KMS-11 (cell line): Measurements from ENCODE around the gene RASSF4.

Experiments used
- H2AFZ ChIP-seq: fragments of 200-600 bp; sonication (generic); 2 replicates; pipeline ENCODE4 v1.6.1; 2016; ENCODE audit warnings: antibody characterized with exemption, mixed run types, low read depth
- H3K27ac ChIP-seq: fragments of 200-600 bp; sonication (generic); 2 replicates; pipeline ENCODE4 v1.6.1; 2016; ENCODE audit warnings: mild to moderate bottlenecking, mixed run types
- H3K27me3 ChIP-seq: fragments of 200-600 bp; sonication (generic); 2 replicates; pipeline ENCODE4 v1.6.1; 2017; ENCODE audit warnings: mild to moderate bottlenecking, low read depth, mixed run types, moderate library complexity; ENCODE audit not compliant: insufficient read depth
- H3K36me3 ChIP-seq: fragments of 200-600 bp; sonication (generic); 2 replicates; pipeline ENCODE4 v1.6.1; 2017; ENCODE audit warnings: mild to moderate bottlenecking, mixed run types; ENCODE audit not compliant: insufficient read depth
- H3K4me1 ChIP-seq: fragments of 200-600 bp; sonication (generic); 2 replicates; pipeline ENCODE4 v1.6.1; 2016; ENCODE audit warnings: mild to moderate bottlenecking, low read depth, mixed run types; ENCODE audit not compliant: poor library complexity, severe bottlenecking
- H3K4me2 ChIP-seq: fragments of 200-600 bp; sonication (generic); 2 replicates; pipeline ENCODE4 v1.7.0; 2016; ENCODE audit warnings: mild to moderate bottlenecking, mixed run types
- H3K4me3 ChIP-seq: fragments of 200-600 bp; sonication (generic); IDR thresholded peaks from 2 replicates; pipeline ENCODE4 v1.6.1; 2017; ENCODE audit warnings: low read depth, low read length, mixed read lengths; ENCODE audit not compliant: insufficient read depth
- H3K79me2 ChIP-seq: fragments of 200-600 bp; sonication (generic); 2 replicates; pipeline ENCODE4 v1.6.1; 2016; ENCODE audit warnings: low read depth, mixed run types; ENCODE audit not compliant: insufficient read depth
- H3K9ac ChIP-seq: fragments of 200-600 bp; sonication (generic); 2 replicates; pipeline ENCODE4 v1.6.1; 2016; ENCODE audit warnings: mild to moderate bottlenecking, mixed run types
- H4K20me1 ChIP-seq: fragments of 200-600 bp; sonication (generic); 2 replicates; pipeline ENCODE4 v1.6.1; 2016; ENCODE audit warnings: mild to moderate bottlenecking, mixed run types; ENCODE audit not compliant: insufficient read depth
- CTCF ChIP-seq: fragments of 200-600 bp; sonication (generic); conservative IDR thresholded peaks from 2 replicates; pipeline ENCODE4 v1.6.1; 2017; ENCODE audit warnings: low read depth, mild to moderate bottlenecking, antibody characterized with exemption, low read length, moderate library complexity, mixed read lengths

The RASSF4 gene

GRCh38 chr10:44976352-44977198 lies 17.0 kb downstream of the RASSF4 start:
- Histone ChIP-seq H3K36me3 (0 out of 2 replicates have a peak, but pooled peaks cover 3% of the 10 kb centered on the region), H3K27ac (peak overlapping the region; percentile 57), H3K79me2 (peaks cover 52% of the 10 kb centered on the region), H3K4me3 (no peak overlapping the region), H2AFZ (no peak overlapping the region), H4K20me1 (no peaks in the 10 kb centered on the region), H3K4me2 (peak overlapping the region; percentile 91), H3K9ac (peak overlapping the region; percentile 60), H3K27me3 (no peaks in the 10 kb centered on the region), H3K4me1 (peaks cover 89% of the 10 kb centered on the region)
- TF ChIP-seq CTCF: no peak

GRCh38 chr10:44977287-44978212 lies 17.9 kb downstream of the RASSF4 start:
- Histone ChIP-seq H3K4me2 (peak overlapping the region; percentile 91), H3K27ac (peak overlapping the region; percentile 57), H3K9ac (peak overlapping the region; percentile 60), H3K4me3 (no peak overlapping the region), H2AFZ (no peak overlapping the region), H3K4me1 (peaks cover 79% of the 10 kb centered on the region), H3K79me2 (peaks cover 42% of the 10 kb centered on the region), H3K27me3 (no peaks in the 10 kb centered on the region), H4K20me1 (no peaks in the 10 kb centered on the region), H3K36me3 (0 out of 2 replicates have a peak, but pooled peaks cover 3% of the 10 kb centered on the region)
- TF ChIP-seq CTCF: no peak

GRCh38 chr10:44978213-44978569 lies 18.6 kb downstream of the RASSF4 start:
- H3K4me2 ChIP-seq: peak overlapping the region; percentile 91
- peak overlapping the region; percentile 57 for H3K27ac ChIP-seq
- peaks cover 72% of the 10 kb centered on the region for H3K4me1 ChIP-seq
- H3K79me2 ChIP-seq: peaks cover 41% of the 10 kb centered on the region
- H3K27me3 ChIP-seq: no peaks in the 10 kb centered on the region
- no peak overlapping the region for H2AFZ ChIP-seq
- peak overlapping the region; percentile 60 for H3K9ac ChIP-seq
- no peak for TF ChIP-seq CTCF
- no peak overlapping the region for H3K4me3 ChIP-seq
- no peaks in the 10 kb centered on the region for H4K20me1 ChIP-seq
- H3K36me3 ChIP-seq: 0 out of 2 replicates have a peak, but pooled peaks cover 3% of the 10 kb centered on the region

GRCh38 chr10:44978570-44979280 lies 19.1 kb downstream of the RASSF4 start, which contains the start of gene DEPP1:
Gene DEPP1, minus strand, starts transcription at chr10:44978809. Its CDS starts 779 bp downstream, at chr10:44978030.
- H3K4me3 ChIP-seq: no peak within 1 kb of the TSS
- H4K20me1 ChIP-seq: no peaks in the 10 kb centered on the region
- TF ChIP-seq CTCF: no peak
- no peak within 1 kb of the TSS for H2AFZ ChIP-seq
- H3K27me3 ChIP-seq: no peaks in the 10 kb centered on the region
- H3K9ac ChIP-seq: peak within 1 kb of the TSS; percentile 60
- H3K79me2 ChIP-seq: peaks cover 41% of the 10 kb centered on the region
- H3K36me3 ChIP-seq: 0 out of 2 replicates have a peak, but pooled peaks cover 3% of the 10 kb centered on the region
- H3K4me1 ChIP-seq: peaks cover 67% of the 10 kb centered on the region
- peak within 1 kb of the TSS; percentile 91 for H3K4me2 ChIP-seq
- H3K27ac ChIP-seq: peak within 1 kb of the TSS; percentile 57
